GOT3 (cell line): ENCODE measurements around the gene NRTN.

Experiments used
- DNase-seq: peaks from one replicate; lab custom pipeline; 2025; ENCODE audit warnings: mixed read lengths; lab: John Stamatoyannopoulos, UW

NRTN gene

DNA sequence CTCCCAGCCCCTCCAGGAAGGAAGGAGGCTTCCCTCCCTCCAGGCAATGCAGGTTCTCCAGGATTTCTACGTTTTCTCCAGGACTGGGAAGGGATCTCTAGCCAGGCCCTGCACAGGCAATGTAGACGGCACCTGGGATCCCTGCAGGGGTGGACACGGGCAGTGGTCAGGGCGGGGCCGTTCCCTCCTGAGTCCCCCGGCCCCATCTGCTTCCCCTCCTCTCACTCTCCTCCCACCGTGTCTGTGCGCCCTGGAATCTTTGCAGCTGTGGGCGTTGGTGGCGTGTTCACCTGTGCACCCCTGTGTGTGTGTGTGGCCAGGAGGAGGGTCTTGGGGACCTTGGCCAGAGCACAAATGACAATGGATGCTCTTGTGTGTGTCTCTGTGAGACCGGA, 10.0 kb downstream of the NRTN start:
- DNase-seq = no peak

DNA sequence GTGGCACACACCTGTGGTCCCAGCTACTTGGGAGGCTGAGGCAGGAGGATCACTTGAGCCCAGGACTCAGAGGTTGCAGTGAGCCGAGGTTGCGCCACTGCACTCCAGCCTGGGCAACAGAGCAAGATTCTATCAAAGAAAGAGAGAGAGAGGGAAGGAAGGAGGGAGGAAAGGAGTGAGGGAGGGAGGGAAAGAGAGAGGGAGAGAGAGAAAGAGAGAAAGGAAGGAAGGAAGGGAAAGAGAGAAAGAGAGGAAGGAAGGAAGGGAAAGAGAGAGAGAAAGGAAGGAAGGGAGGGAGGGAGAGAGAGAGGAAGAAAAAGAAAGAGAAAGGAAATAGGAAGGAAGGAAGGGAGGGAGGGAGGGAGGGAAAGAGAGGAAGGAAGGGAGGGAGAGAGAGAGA, 12.4 kb downstream of the NRTN start:
- DNase-seq = no peak

DNA sequence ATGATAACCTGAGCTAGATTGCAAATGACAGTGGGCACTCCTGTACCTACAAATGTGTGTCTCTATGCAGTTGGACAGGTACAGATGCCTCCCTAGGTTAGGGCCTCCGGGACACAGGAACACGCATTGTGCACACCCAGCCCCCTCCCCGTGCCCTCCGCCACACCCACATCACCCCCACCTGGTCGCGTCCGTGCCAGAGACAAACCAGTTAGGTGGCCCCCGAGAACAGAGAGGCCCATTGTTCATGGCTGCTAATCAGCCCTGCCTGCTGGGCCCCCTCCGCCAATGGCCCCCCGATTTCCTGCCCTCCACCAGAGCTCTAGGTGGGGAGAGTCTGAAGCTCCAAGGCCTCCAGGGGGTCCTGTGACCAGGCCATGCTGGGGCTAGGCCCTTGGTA, 13.7 kb downstream of the NRTN start:
- no peak for DNase-seq

DNA sequence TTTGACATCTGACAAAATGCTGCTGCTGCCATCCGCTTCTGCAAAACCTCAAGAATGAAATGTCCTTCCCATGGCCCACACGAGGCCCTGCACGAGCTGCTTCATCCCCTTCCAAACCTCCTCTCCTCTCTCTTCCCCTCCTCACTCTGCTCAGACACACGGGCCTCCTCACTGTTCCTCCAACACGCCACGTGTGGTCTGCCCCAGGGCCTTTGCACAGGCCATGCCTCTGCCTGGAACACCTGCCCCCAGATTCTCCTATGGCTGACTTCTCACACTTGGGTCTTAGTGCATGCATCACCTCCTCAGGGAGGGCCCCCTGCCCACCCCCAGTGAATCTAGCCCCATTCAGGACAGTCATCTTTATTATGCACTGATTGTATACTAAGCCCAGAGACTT, 15.9 kb downstream of the NRTN start:
- DNase-seq = no peak

DNA sequence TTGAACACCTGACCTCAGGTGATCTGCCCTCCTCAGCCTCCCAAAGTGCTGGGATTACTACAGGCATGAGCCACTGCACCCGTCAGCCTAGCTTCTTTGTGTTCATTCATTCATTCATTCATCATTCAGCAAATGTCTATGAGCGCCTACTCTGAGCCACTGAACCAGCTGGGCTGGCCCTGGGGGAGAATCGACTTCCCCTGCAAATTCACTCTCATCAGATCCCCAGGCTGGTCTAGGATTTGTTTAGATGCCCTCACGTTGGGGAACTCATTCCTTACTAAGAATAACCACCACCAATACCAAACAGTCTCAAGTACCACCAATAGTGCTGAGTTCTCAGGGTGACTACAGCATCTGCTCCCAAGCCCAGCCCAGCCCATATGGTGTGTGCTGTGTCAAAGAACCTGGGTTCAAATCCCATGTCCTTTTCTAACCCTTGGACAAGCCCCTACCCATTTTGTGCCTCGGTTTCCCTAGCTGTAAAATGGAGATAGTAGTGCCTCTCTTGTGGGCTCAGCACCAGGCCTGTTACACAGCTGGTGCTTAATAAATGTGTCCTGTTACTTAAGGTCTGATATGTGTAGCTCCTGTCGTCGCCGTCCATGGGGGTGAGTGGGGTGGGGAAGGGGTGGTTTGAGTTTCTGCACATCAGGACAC, 16.8 kb downstream of the NRTN start:
- DNase-seq = no peak

DNA sequence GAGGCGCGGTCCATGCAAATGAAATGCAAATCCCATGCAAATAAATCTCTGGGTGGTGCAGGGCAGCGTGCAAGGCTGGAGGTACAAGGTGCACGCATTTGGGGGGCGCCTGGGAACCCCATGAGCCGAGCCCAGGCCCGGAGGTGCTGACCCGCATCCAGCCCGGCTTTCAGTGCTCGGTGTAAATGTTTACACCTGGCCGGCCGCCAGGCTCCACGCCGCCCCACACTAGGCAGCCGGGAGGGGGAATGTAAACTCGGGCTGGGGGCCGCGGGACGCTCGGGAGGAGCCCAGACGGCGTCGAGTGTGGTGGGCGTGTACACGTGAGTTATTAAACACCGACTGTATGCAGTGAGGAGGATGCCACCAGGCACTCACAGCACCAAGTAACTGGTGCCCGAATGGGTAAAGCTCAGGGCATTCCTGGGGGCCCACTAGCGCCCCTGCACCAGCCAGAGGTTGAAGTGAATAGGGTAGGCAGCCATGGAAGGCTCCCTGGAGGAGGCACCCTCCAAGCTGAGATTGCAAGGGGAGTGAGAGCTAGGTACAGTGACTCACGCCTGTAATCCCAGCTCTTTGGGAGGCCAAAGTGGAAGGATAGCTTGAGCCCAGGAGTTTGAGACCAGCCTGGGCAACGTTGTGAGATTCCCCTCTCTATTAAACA, 17.4 kb downstream of the NRTN start:
- no peak for DNase-seq

DNA sequence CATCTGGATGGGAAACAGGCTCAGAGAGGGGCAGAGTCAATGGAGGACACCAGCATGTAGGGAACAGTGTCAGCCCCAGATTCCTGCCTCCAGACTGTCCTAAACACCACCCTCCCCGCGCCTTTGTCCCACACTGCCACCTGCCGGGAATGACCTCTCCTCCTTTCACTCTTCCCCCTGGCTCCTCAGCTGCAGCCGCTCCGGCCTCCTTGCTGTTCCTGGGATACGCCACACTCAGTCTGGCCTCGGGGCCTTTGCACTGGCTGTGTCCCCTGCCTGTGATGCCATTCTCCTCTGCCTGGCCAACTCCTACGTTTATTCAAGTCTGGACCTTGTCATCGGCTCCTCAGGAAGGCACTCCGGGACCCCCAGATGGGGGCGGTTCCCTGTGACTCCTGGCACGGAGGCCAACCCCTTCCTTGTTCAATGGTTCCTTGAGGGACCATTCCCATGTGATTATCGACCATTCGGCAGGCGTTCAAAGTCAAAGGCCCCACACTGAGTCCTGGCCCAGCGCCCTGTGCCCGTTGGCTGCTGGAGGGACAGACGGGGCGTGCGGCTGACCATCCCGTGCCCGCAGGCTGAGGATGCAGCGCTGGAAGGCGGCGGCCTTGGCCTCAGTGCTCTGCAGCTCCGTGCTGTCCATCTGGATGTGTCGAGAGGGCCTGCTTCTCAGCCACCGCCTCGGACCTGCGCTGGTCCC, 18.9 kb downstream of the NRTN start:
- no peak for DNase-seq

DNA sequence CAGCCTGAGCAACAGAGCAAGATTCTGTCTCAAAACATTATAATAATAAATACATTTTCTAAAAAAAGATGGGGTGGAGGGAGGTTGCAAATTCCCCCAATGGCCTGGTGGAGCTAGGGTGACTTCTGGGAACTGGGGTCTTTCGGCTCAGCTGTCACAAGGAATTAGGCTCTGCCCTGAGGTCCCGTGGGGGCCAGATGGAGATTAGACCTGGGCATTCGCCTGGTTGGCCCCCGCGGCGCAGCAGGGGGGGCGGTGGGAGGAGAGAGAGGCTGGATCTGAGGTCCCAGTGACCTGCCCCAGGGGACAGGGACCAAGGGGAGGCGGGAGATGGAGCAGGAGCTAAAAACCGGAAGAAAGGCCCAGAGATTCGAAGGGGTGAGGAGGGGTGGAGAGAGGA, 19.9 kb downstream of the NRTN start:
- DNase-seq = no peak

DNA sequence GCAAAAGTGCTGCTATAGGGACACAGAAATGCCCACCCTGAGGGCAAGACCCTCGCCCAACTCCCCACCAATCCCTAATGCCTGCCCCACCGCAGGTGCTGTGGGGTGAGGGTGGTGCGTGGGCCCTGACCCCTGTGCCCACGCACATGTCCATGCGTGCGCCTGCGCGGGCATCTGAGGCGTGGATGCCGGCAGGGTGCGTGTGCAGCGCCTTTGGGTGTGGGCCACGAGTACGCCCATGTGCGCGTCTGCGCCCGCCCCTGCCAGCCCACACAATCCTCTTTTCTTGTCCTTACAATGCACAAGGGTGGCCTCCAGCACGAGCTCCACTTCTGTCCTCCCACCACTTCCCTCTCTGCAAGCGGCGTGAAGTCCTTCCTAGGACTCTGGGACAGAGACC, 20.3 kb downstream of the NRTN start:
- no peak for DNase-seq

DNA sequence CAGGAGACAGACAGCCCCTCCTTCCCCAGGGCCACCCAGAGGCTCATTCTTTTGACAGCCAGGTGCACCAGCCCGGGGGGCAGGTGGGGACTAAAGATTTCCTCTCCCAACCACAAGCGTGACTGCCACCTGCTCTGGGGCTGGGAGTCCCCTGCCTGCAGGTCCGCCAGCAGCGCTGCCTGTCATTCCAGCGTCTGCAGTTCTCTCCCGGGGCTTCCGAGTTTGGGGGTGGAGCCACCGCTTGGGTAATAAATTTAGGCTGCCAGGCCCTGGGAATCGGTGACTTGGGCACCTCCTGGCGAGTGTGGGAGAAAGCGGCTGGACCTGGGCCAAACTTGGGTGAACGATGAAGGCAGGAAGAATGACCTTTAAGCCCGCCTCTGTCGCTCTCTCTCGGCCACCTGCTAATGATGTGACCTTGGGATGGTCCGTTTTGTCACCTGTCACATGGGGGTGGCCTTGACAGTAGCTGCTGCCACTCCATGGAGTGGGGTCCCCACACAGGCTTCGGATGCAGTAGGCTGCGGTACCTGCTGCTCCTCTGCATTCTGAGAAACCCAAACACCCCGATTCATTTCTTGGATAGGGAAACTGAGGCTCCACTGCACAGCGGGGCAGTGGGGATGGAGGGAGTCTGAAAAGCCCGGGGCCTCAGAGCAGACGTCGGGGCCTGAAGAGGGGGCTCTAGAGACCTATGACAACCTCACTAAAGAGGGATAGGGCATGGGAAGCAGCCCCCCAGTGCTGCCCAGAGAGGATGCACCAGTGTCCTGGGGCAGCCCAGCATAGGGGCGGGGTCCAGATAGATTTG, 21.9 kb downstream of the NRTN start:
- DNase-seq = no peak

DNA sequence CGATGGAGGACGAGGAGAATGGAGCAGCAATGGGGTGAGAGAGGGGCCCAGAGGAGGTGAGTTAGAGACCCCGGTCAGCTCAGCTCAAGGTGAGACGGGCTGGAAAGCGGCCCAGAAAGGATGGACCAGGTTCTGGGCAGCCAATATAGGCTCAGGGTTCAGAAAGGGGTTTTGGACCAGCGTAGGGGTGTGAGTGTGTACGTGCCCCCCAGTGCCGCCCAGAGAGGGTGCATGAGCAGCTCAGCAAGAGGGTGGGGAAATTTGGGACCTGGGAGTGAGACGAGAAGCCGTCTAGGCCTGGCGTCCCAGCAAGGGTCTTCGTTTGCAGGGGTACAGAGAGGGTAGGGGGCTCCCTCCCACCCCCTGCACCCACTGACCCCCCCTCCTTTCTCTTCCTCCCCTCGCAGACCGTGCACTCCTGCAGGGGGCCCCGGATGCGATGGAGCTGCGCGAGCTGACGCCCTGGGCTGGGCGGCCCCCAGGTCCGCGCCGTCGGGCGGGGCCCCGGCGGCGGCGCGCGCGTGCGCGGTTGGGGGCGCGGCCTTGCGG, 22.5 kb downstream of the NRTN start:
- no peak for DNase-seq

DNA sequence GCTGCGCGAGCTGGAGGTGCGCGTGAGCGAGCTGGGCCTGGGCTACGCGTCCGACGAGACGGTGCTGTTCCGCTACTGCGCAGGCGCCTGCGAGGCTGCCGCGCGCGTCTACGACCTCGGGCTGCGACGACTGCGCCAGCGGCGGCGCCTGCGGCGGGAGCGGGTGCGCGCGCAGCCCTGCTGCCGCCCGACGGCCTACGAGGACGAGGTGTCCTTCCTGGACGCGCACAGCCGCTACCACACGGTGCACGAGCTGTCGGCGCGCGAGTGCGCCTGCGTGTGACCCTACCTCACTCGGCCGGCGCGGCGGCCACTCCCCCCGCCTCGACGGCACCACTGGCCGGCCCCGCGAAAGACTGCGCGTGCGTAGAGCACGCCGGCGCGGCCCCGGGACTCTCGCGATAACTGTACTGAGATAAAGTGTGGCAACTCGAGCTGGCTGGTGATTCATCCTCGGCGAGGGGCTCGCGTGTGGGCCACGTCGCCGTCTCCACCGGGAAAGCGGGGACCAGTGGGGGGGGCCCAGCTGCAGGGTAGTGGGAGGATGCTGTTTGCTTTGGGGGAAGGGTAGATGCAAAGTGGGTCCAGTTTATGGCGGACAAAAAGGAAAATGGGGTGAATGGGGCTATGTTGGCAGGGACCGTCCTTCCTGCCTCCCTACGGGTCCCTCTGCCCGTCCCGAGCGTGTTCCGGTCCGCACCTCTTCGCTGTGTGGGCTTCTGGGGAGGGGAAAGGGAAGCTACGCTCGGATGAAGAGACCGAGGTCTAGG, 23.2 kb downstream of the NRTN start:
- DNase-seq = peak; percentile 91

DNA sequence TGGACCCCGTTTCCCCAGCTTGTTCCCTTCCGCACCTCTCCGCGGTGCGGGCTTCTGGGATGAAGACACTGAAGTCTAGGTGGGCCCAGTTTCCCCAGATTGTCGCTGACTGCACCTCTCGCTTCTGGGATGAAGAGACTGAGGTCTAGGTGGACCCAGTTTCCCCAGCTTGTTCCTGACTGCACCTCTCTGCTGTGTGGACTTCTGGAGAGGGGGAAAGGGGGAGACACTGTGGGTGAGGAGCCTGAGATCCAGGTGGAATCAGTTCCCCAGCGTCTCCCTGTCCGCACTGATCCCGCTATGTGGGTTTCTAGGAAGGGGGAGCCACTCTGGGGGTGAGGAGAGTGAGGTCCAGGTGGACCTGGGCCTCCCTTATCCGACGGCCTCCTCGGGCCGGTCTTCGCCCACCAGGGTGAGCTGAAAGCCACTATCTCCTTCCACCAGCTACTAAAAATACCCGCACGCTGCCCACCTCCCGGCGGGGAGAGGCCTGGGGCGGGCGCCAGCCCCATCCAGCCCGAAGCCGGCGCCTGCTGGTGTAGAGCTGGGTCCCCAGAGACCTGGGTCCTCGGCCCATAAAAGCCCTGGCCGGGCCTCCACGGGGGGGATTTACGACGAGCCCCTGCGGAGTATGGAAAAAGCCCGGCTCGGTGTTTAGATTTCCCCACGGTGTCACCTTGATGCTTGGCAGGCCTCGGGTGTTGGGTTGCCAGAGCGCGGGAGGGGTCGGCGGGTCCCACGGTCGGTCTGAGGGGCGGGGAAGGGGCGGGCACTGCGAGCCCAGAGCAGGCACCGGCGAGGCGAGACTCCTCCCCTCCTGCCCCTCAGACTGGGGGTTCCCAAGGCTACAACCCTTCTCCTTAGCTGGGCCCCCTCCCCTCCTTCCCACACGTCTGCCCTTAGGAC, 24.0 kb downstream of the NRTN start:
- DNase-seq = no peak

DNA sequence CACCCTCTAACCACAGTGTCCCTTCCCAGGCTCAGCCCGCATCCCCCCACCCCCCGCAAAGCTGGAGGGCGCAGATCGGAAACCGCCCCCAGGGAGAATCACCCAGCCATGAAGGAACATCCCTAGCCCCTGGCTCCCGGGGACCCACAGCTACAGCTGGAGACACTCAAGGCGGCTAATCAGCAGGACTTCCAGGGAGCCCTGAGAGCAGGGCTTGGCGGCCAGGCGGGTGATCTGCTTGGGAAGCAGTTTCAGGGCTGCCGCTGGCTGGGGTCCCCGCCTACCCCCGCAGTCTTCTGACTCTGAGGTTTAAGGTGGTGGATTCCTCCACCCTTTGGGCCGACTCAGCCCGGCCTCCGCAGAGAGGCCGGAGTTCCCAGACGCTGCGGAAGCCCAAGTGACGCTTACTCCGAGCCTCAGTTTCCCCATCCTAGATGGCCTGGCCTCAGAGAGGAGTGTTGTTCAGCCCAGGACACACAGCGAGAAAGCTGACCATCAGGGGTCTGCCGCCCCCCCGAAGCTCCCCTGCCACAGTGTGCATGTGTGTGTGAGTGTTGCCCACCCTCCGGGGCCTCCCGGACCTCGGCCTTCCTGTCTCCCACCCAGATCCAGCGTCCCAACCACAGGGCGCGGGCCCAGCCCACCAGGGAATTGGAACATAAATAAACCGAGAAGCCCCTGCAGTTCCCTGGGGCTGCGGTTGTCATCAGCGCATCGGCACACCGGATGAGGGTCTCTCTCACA, 24.9 kb downstream of the NRTN start:
- DNase-seq = no peak

DNA sequence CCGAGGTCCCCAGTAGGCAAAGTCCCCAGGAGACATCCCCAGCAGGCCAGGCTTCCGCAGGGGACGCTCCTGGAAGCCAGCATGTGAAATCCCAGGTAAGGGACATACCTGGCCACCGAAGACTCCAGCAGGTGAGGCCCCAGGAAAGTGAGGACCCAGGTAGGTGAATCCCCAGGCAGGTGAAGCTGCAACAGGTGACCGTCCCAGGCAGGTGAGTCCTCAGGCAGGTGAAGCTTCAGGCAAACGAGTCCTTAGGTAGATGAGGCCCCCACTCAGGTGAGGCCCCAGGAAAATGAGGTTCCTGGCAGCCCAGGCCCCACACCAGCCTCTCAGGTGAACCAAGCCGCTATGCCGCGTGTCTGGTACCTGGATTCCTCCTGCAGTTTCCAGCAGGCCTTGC, 26.3 kb downstream of the NRTN start:
- no peak for DNase-seq

DNA sequence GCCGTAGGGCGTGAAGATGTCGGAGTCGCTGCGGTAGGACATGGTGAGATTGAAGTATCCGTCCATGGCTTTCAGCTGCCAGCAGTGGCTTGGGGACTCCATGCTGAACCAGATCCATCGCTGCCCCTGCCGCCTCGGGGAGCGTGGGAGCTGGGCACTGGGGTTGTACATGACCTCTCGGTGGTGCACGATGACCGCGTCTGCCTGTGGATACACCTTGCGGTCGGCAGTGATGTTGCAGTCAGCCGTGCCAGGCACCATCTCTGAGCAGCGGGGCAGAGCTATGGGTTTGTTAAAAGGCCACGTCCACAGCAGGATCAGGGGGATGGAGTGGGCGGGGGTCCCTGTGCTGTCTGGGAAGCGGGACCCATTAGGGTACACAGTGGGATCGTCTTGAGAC, 27.2 kb downstream of the NRTN start:
- DNase-seq = no peak

DNA sequence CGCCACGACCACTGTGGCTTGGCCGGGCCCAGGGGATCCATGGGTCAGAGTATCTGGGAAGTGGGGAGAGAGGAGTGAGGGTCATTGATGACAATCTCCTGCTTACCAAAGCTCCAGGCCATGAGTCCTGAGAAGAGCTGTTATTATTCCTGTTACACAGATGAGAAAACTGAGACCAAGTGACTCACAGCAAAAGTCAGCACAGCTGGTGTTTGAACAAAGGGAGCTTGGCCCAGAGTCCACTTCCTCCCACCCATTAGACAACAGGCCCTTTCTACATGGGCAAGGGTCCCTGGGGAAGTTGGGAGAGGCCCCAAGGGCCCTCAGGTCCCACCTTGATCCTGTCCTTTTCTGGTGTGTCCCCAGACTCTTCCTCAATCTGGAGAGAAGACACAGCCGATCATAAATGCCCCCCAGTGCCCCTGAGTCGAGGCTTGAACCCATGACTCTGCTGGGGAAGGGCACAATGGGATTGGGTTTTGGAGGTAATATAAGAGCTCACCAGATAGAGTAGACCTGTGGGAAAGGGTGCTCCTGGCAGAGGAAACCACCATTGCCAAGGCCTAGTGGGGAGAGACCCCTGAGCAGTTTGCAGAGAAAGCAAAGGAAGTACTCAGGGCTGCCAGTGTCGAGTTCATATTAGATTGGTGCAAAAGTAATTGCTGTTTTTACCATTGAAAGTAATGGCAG, 27.8 kb downstream of the NRTN start:
- DNase-seq = no peak

DNA sequence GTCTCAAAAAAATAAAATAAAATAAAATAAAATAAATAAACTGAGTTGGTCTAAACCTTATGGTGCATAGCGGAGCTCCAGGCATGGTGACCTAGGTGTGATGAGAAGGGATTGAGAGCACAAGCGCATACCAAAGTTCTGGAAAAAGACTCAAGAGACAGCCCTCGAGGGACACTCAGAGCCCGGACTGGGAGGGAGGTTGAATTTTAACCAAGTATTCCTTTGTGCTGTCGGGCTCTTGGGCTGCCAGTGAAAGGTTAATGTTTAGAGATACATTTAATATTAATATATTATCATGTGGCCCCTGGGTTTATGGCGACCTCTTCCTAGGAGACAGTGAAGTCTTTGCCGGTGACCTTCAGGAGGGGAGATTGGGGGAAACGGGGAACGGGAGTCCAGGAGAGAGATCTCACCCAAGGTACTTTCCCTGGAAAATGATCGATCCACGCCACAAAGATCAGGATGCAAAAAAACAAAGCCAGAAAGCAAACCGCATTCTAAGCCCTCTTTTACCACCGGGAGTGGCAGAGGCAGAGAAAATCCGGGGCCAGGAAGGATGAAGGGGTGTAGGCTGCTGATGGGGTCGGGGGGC, 33.0 kb downstream of the NRTN start:
- DNase-seq = no peak
